Measurements from ENCODE around the gene FNIP2. TPM values are rescaled to one million over a fixed set of nuclear protein-coding genes. Genes with fewer than 3 reads are reported as not detected.
"Not testable (repeated sequence)": the region's sequence is repeated elsewhere in the genome, so short reads cannot be mapped to it uniquely, and the experiment has no call there.

Gene FNIP2
- total RNA-seq, 4 donors from 2014 or later: 48.9 to 75.8 (median 63.2) TPM

GRCh38 chr4:158826882-158827281 is 58.1 kb downstream of the FNIP2 start:
- peak overlapping the region; percentile 54 to 83 (median 73) for H3K27ac ChIP-seq

GRCh38 chr4:158827543-158827981 is 58.7 kb downstream of the FNIP2 start:
- Histone ChIP-seq H3K27ac (peak overlapping the region; percentile 54 to 83 (median 73)), H3K36me3 (peaks cover 0 to 2% of the 10 kb centered on the region in 2 donors), H3K9me3 (no peaks in the 10 kb centered on the region), H3K4me1 (peaks cover 47 to 52% of the 10 kb centered on the region in 2 donors), H3K27me3 (no peaks in the 10 kb centered on the region), H3K4me3 (replicated peaks in 1 of 3) (no peak overlapping the region)
- WGBS, 2 donors: 24 to 53% methylated on average over 5 of the region's 5 CpGs
- DNase-seq: peak in 1 of 2 donors; percentile 24
- TF ChIP-seq POLR2A (IDR thresholded peaks at IDR 0.05): no peak
- TF ChIP-seq, protein P1, sequence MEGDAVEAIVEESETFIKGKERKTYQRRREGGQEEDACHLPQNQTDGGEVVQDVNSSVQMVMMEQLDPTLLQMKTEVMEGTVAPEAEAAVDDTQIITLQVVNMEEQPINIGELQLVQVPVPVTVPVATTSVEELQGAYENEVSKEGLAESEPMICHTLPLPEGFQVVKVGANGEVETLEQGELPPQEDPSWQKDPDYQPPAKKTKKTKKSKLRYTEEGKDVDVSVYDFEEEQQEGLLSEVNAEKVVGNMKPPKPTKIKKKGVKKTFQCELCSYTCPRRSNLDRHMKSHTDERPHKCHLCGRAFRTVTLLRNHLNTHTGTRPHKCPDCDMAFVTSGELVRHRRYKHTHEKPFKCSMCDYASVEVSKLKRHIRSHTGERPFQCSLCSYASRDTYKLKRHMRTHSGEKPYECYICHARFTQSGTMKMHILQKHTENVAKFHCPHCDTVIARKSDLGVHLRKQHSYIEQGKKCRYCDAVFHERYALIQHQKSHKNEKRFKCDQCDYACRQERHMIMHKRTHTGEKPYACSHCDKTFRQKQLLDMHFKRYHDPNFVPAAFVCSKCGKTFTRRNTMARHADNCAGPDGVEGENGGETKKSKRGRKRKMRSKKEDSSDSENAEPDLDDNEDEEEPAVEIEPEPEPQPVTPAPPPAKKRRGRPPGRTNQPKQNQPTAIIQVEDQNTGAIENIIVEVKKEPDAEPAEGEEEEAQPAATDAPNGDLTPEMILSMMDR (IDR thresholded peaks at IDR 0.05): no peak
- intact Hi-C loops (cut with DNase I): no loop called here

More at GRCh38 chr4:158826882-158827281, 58.1 kb downstream of the FNIP2 start:
- Histone ChIP-seq H3K4me3 (replicated peaks in 1 of 3) (no peak overlapping the region), H3K9me3 (no peaks in the 10 kb centered on the region), H3K36me3 (peaks cover 0 to 2% of the 10 kb centered on the region in 2 donors), H3K27me3 (no peaks in the 10 kb centered on the region), H3K4me1 (peaks cover 47 to 57% of the 10 kb centered on the region in 2 donors)
- no peak for TF ChIP-seq POLR2A (IDR thresholded peaks at IDR 0.05)
- TF ChIP-seq, protein P1 (IDR thresholded peaks at IDR 0.05): no peak
- peak; percentile 39 to 40 for DNase-seq
- intact Hi-C loops (cut with DNase I): no loop called here
- 22 to 23% methylated on average over 1 of the region's 1 CpG for WGBS, 2 donors

DNA sequence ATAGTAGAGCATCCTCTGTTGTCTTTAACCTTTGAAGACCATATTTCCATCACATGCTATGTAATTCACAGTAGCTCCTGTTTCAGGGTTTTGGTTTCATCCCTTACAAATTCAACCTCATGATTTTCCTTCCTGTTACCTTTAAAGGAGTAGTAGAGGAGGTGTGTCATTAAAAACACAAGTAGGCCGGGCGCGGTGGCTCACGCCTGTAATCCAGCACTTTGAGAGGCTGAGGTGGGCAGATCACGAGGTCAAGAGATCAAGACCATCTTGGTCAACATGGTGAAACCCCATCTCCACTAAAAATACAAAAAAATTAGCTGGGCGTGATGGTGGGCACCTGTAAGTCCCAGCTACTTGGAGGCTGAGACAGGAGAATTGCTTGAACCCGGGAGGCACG is 59.3 kb downstream of the FNIP2 start:
- intact Hi-C loops (cut with DNase I); H3K4me3 ChIP-seq (replicated peaks in 1 of 3); H3K27me3 ChIP-seq; H3K9me3 ChIP-seq; H3K36me3 ChIP-seq; DNase-seq: not testable (repeated sequence)
- 91 to 95% methylated on average over 8 of the region's 8 CpGs for WGBS, 2 donors
- Histone ChIP-seq H3K27ac (peak overlapping the region in 2 of 3 donors; percentile 73 to 83), H3K4me1 (peaks cover 47 to 50% of the 10 kb centered on the region in 2 donors)

GRCh38 chr4:158829254-158829653 is 60.4 kb downstream of the FNIP2 start:
- Histone ChIP-seq H3K27ac (no peak overlapping the region), H3K36me3 (peaks cover 0 to 2% of the 10 kb centered on the region in 2 donors), H3K4me3 (replicated peaks in 1 of 3) (no peak overlapping the region), H3K4me1 (peaks cover 39 to 45% of the 10 kb centered on the region in 2 donors), H3K27me3 (no peaks in the 10 kb centered on the region), H3K9me3 (no peaks in the 10 kb centered on the region)
- no peak for DNase-seq
- 80 to 82% methylated on average over 2 of the region's 2 CpGs for WGBS, 2 donors
- TF ChIP-seq POLR2A (IDR thresholded peaks at IDR 0.05): no peak
- TF ChIP-seq, protein P1 (IDR thresholded peaks at IDR 0.05): no peak
- intact Hi-C loops (cut with DNase I): no loop called here

DNA sequence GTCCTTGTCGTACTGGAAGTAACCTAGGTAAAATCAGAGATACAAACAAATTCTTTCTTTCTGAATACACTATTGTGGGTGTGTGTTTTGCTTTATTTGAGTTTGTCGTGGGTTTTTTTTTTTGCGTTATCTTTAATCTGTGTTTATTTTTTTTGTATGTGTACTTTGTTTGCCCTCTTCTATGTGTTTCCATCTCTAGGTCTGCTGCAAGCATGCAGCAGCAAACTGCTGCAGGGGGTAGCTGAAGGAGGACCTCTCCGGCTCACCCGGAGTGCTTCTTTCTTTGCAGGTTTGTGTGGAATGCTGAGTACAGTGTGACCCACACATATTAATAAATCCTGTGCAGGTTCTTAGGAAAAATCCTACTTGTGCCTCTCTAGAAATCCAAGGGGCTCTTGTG is 64.8 kb downstream of the FNIP2 start:
- Histone ChIP-seq H3K27ac (peak overlapping the region in 1 of 3 donors; percentile 16), H3K4me3 (replicated peaks in 1 of 3) (no peak overlapping the region), H3K27me3 (no peaks in the 10 kb centered on the region), H3K9me3 (no peaks in the 10 kb centered on the region), H3K36me3 (peaks cover 0 to 2% of the 10 kb centered on the region in 2 donors), H3K4me1 (peaks cover 0 to 9% of the 10 kb centered on the region in 2 donors)
- intact Hi-C loops (cut with DNase I): no loop called here
- DNase-seq: no peak
- no peak for TF ChIP-seq POLR2A (IDR thresholded peaks at IDR 0.05)
- TF ChIP-seq, protein P1 (IDR thresholded peaks at IDR 0.05): no peak
- WGBS, 2 donors: 41 to 61% methylated on average over 5 of the region's 5 CpGs
